ENCODE data around the gene FABP1.

- TF ChIP-seq CTCF (IDR thresholded peaks at IDR 0.05) (peak; percentile 81 to 88 (median 85)), POLR2AphosphoS5 (IDR thresholded peaks at IDR 0.05) (peak in 1 of 2 donors; percentile 19)
These were observed 32.1 kb upstream of the FABP1 start for GRCh38 chr2:88159955-88160415.
